Measurements from ENCODE around the gene SEMA4C. TPM values are rescaled to one million over a fixed set of nuclear protein-coding genes. Genes with fewer than 3 reads are reported as not detected.

SEMA4C gene
- total and polyA plus RNA-seq, 9 of the 15 experiments (the other 6 are each of a cell fraction or from before 2014, with no cell fraction given): 0.32 to 59.7 (median 23.9) TPM

DNA sequence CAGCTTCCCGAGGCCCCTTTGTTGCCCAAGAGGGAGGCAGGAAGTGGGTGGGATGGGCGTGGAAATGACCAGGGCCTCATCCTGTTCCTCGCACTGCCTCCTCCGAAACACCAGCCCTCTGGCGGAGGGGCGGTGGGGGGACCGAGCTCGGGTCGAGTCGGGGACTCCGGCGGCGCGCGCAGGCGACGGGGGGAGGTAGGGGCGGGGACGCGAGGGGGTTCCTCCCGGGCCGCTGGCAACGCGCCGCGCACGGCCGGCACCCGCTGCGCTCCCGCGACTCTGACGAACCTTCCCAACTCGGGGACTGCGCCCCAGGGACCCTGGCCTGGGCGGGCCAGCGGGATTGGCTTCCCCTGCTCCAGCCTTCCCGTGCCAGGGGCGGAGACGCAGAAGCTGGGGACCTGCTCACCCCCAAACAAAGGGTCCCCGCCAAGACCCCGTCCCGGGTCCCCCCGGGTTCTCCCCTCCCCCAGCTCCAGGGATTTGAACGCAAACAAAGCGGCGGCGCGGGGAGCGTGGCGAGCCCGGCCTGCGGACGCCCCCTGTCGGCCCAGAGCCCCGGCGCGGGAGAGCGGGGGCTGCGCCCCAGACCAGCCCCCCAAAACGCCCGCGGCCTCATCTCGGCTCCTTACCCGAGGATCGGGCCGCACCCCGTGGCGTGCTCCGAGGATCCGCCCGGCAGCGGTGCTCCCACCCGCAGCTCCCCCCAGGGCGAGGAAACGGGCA lies 1.2 kb downstream of the SEMA4C start:
- POLR2A ChIA-PET: interaction anchor here (0.5 to 2.7 kb wide), 7 partner anchors 11 to 92 kb away, joined by 3 to 20 read pairs (median 3); partner anchors contain the start of gene ANKRD39
- Histone ChIP-seq H3K4me3 (peak overlapping the region; percentile 97), H4K20me1 (replicated peaks; ENCODE audit: control insufficient read depth, insufficient read depth, low read length) (peaks cover 16% of the 10 kb centered on the region; the same call in 1 of the 2 replicates), H3K4me2 (ENCODE audit: insufficient read depth, low read length) (peak overlapping the region; percentile 93), H3K27me3 (ENCODE audit: control insufficient read depth in 2 of 2, insufficient read depth in 2 of 2, low read length in 2 of 2) (no peaks in the 10 kb centered on the region), H3K27ac (ENCODE audit: extremely low read depth, low read depth, low read length) (peak overlapping the region; percentile 95), H3K9me3 (replicated peaks; ENCODE audit: control insufficient read depth, insufficient read depth, low read depth, low read length) (no peaks in the 10 kb centered on the region), H3K9ac (ENCODE audit: insufficient read depth in 1 of 2, low read depth in 2 of 2, low read length in 2 of 2) (peak overlapping the region; percentile 90 to 100), H3K4me1 (replicated peaks in 1 of 2; ENCODE audit: control insufficient read depth in 2 of 2, insufficient read depth in 2 of 2, low read length in 2 of 2) (peaks cover 27 to 89% of the 10 kb centered on the region in 2 experiments), H2AFZ (ENCODE audit: low read depth, low read length) (peak overlapping the region; percentile 41; the same call in 1 of the 2 replicates), H3K9me1 (ENCODE audit: control insufficient read depth, insufficient read depth, low read length) (peaks cover 8% of the 10 kb centered on the region), H3K36me3 (ENCODE audit: control insufficient read depth, insufficient read depth, low read length) (peaks cover 49% of the 10 kb centered on the region), H3K79me2 (ENCODE audit: control insufficient read depth, insufficient read depth, low read length) (peaks cover 83% of the 10 kb centered on the region)
- no TSS peak for BruUV-seq (replicated peaks)
- CTCF ChIA-PET (ENCODE audit: low intra/inter-chr PET ratio): interaction anchor here (0.7 to 1.0 kb wide), 2 partner anchors 81 to 83 kb away, joined by 3 read pairs; no protein-coding TSS in a partner anchor
- in situ Hi-C loops (cut with MboI) (loop anchor here (25.0 kb wide), 1 partner anchor 244 kb away; the partner anchor contains the start of gene ANKRD36), intact Hi-C loops (cut with micrococcal nuclease) (no loop called here)
- peak; percentile 78 for ATAC-seq
- peak; percentile 40 for FAIRE-seq
- DNase-seq (ENCODE audit: extremely low read depth in 1 of 4, low spot score in 3 of 4): peak; percentile 88 to 94 (median 90)
- 0% methylated on average over 18 of the region's 76 CpGs for WGBS (ENCODE audit: insufficient coverage, low coverage, missing lambda C conversion rate)
- no peak for TF ChIP-seq GABPB2 (CRISPR knock-in tag; conservative IDR thresholded peaks at IDR 0.05)
- TF ChIP-seq IRF2 (CRISPR knock-in tag; IDR thresholded peaks at IDR 0.05): no peak
- no peak for TF ChIP-seq ZNF217 (CRISPR knock-in tag; IDR thresholded peaks at IDR 0.05)
- TF ChIP-seq, protein P1, sequence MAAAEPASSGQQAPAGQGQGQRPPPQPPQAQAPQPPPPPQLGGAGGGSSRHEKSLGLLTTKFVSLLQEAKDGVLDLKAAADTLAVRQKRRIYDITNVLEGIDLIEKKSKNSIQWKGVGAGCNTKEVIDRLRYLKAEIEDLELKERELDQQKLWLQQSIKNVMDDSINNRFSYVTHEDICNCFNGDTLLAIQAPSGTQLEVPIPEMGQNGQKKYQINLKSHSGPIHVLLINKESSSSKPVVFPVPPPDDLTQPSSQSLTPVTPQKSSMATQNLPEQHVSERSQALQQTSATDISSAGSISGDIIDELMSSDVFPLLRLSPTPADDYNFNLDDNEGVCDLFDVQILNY (CRISPR knock-in tag; IDR thresholded peaks at IDR 0.05): no peak
- TF ChIP-seq ZFX (CRISPR knock-in tag; IDR thresholded peaks at IDR 0.05): peak; percentile 65
- no peak for TF ChIP-seq POLR3A (IDR thresholded peaks at IDR 0.05; ENCODE audit: borderline replicate concordance, extremely low read depth, insufficient read depth, insufficient read length)
- TF ChIP-seq ILK (tag; IDR thresholded peaks at IDR 0.05; ENCODE audit: borderline replicate concordance, low read depth): no peak
- TF ChIP-seq, protein P2, sequence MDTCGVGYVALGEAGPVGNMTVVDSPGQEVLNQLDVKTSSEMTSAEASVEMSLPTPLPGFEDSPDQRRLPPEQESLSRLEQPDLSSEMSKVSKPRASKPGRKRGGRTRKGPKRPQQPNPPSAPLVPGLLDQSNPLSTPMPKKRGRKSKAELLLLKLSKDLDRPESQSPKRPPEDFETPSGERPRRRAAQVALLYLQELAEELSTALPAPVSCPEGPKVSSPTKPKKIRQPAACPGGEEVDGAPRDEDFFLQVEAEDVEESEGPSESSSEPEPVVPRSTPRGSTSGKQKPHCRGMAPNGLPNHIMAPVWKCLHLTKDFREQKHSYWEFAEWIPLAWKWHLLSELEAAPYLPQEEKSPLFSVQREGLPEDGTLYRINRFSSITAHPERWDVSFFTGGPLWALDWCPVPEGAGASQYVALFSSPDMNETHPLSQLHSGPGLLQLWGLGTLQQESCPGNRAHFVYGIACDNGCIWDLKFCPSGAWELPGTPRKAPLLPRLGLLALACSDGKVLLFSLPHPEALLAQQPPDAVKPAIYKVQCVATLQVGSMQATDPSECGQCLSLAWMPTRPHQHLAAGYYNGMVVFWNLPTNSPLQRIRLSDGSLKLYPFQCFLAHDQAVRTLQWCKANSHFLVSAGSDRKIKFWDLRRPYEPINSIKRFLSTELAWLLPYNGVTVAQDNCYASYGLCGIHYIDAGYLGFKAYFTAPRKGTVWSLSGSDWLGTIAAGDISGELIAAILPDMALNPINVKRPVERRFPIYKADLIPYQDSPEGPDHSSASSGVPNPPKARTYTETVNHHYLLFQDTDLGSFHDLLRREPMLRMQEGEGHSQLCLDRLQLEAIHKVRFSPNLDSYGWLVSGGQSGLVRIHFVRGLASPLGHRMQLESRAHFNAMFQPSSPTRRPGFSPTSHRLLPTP (IDR thresholded peaks at IDR 0.05; ENCODE audit: borderline replicate concordance, extremely low read depth, insufficient read length): no peak
- TF ChIP-seq HSF4 (CRISPR knock-in tag; IDR thresholded peaks at IDR 0.05; ENCODE audit: borderline replicate concordance): no peak
- no peak for TF ChIP-seq KAT8 (IDR thresholded peaks at IDR 0.05; ENCODE audit: low read depth)
- TF ChIP-seq PURB (CRISPR knock-in tag; IDR thresholded peaks at IDR 0.05; ENCODE audit: low read depth): no peak
- TF ChIP-seq TCF3 (CRISPR knock-in tag; IDR thresholded peaks at IDR 0.05): no peak
- no peak for TF ChIP-seq NFATC3 (IDR thresholded peaks at IDR 0.05)
- TF ChIP-seq ATF7 (IDR thresholded peaks at IDR 0.05): peak; percentile 13; the same call in 1 of the 2 replicates
- no peak for TF ChIP-seq NFYB (IDR thresholded peaks at IDR 0.05; ENCODE audit: extremely low read depth, insufficient read length)
- TF ChIP-seq NFE2 (IDR thresholded peaks at IDR 0.05; ENCODE audit: low read depth): no peak
- no peak; the same call in 1 of the 2 replicates for TF ChIP-seq SMC3 (conservative IDR thresholded peaks at IDR 0.05; ENCODE audit: insufficient read depth, low read depth, low read length)
- peak; percentile 70; the same call in 1 of the 2 replicates for TF ChIP-seq TGIF2 (CRISPR knock-in tag; IDR thresholded peaks at IDR 0.05)
- TF ChIP-seq KDM5B (IDR thresholded peaks at IDR 0.05; ENCODE audit: insufficient replicate concordance, low read depth, low read length): peak; percentile 51
